ENCODE measurements around the gene NACAD. TPM values are rescaled to one million over a fixed set of nuclear protein-coding genes. Genes with fewer than 3 reads are reported as not detected.

Gene NACAD
- total RNA-seq, 2 donors from 2014 or later = 0.78 to 1.6 TPM

GRCh38 chr7:45123913-45124710 lies 35.3 kb upstream of the NACAD start:
- TF ChIP-seq POLR2A (IDR thresholded peaks at IDR 0.05) (no peak), CTCF (IDR thresholded peaks at IDR 0.05) (no peak)
- intact Hi-C loops (cut with DNase I) = no loop called here
- WGBS, 2 donors = 63 to 70% methylated on average over 3 to 12 of the region's 12 CpGs
- Histone ChIP-seq H3K27ac (no peak overlapping the region), H3K27me3 (no peaks in the 10 kb centered on the region), H3K4me1 (no peaks in the 10 kb centered on the region), H3K36me3 (replicated peaks in 1 of 2; ENCODE audit: insufficient read depth in 1 of 2, low read depth in 2 of 2) (no peaks in the 10 kb centered on the region), H3K9me3 (no peaks in the 10 kb centered on the region), H3K4me3 (no peak overlapping the region)
- ATAC-seq (no peak), DNase-seq (no peak)

- Histone ChIP-seq H3K4me3 (no peak overlapping the region), H3K36me3 (replicated peaks in 1 of 2; ENCODE audit: insufficient read depth in 1 of 2, low read depth in 2 of 2) (no peaks in the 10 kb centered on the region), H3K9me3 (no peaks in the 10 kb centered on the region), H3K4me1 (no peaks in the 10 kb centered on the region), H3K27me3 (no peaks in the 10 kb centered on the region), H3K27ac (no peak overlapping the region)
- intact Hi-C loops (cut with DNase I) = no loop called here
- DNase-seq (no peak), ATAC-seq (no peak)
- WGBS, 2 donors = 58 to 71% methylated on average over 6 to 16 of the region's 16 CpGs
- TF ChIP-seq CTCF (IDR thresholded peaks at IDR 0.05) = no peak
- TF ChIP-seq POLR2A (IDR thresholded peaks at IDR 0.05) = no peak
These were observed 34.4 kb upstream of the NACAD start for GRCh38 chr7:45122975-45123860.

- intact Hi-C loops (cut with DNase I) = no loop called here
- H3K9me3 ChIP-seq = no peaks in the 10 kb centered on the region
- no peak for TF ChIP-seq POLR2A (IDR thresholded peaks at IDR 0.05)
- ATAC-seq (no peak), DNase-seq (no peak)
- no peak overlapping the region for H3K4me3 ChIP-seq
- no peak overlapping the region for H3K27ac ChIP-seq
- H3K27me3 ChIP-seq = no peaks in the 10 kb centered on the region
- WGBS, 2 donors = 90 to 94% methylated on average over 3 of the region's 3 CpGs
- no peaks in the 10 kb centered on the region for H3K4me1 ChIP-seq
- no peaks in the 10 kb centered on the region for H3K36me3 ChIP-seq (replicated peaks in 1 of 2; ENCODE audit: insufficient read depth in 1 of 2, low read depth in 2 of 2)
These were observed 30.8 kb upstream of the NACAD start for GRCh38 chr7:45119550-45119949.

GRCh38 chr7:45118889-45119331 lies 30.1 kb upstream of the NACAD start:
- no peak for ATAC-seq
- Histone ChIP-seq H3K27ac (no peak overlapping the region), H3K9me3 (no peaks in the 10 kb centered on the region), H3K27me3 (no peaks in the 10 kb centered on the region), H3K4me1 (no peaks in the 10 kb centered on the region), H3K36me3 (replicated peaks in 1 of 2; ENCODE audit: insufficient read depth in 1 of 2, low read depth in 2 of 2) (no peaks in the 10 kb centered on the region), H3K4me3 (no peak overlapping the region)
- no peak for TF ChIP-seq CTCF (IDR thresholded peaks at IDR 0.05)
- no peak for TF ChIP-seq POLR2A (IDR thresholded peaks at IDR 0.05)
- intact Hi-C loops (cut with DNase I) = no loop called here
- no peak for DNase-seq
- WGBS, 2 donors = 90% methylated on average over 2 to 3 of the region's 3 CpGs

GRCh38 chr7:45118292-45118691 lies 29.5 kb upstream of the NACAD start:
- H3K9me3 ChIP-seq = no peaks in the 10 kb centered on the region
- DNase-seq (no peak), ATAC-seq (no peak)
- H3K4me3 ChIP-seq = no peak overlapping the region
- intact Hi-C loops (cut with DNase I) = no loop called here
- no peaks in the 10 kb centered on the region for H3K4me1 ChIP-seq
- no peaks in the 10 kb centered on the region for H3K36me3 ChIP-seq (replicated peaks in 1 of 2; ENCODE audit: insufficient read depth in 1 of 2, low read depth in 2 of 2)
- WGBS, 2 donors = 80% methylated on average over 4 of the region's 4 CpGs
- no peaks in the 10 kb centered on the region for H3K27me3 ChIP-seq
- H3K27ac ChIP-seq = no peak overlapping the region
- TF ChIP-seq CTCF (IDR thresholded peaks at IDR 0.05) (no peak), POLR2A (IDR thresholded peaks at IDR 0.05) (no peak)
